Sigmoid colon (tissue), 7 donors: ENCODE measurements around the gene HECTD3. TPM values are rescaled to one million over a fixed set of nuclear protein-coding genes. Genes with fewer than 3 reads are reported as not detected.

Source experiments
- DNase-seq: peaks from one replicate; pipeline ENCODE4 v3.0.0-alpha.2; 2019
- H3K27ac ChIP-seq, 4 donors: fragments of 200-600 bp; sonication (generic); one replicate each; pipeline ENCODE4 v1.5.1; 2016 to 2019; ENCODE audit warnings: mild to moderate bottlenecking in 1 of 4
- H3K27me3 ChIP-seq, 3 donors: fragments of 200-600 bp; sonication (generic); one replicate each; pipeline ENCODE4 v1.5.1; 2019; ENCODE audit warnings: mild to moderate bottlenecking in 1 of 3
- H3K36me3 ChIP-seq, 4 donors: fragments of 200-600 bp; sonication (generic); one replicate each; pipeline ENCODE4 v1.5.1; 2016 to 2019
- H3K4me1 ChIP-seq, 4 donors: fragments of 200-600 bp; sonication (generic); one replicate each; pipeline ENCODE4 v1.5.1; 2017 to 2019
- H3K4me3 ChIP-seq, 4 donors: fragments of 200-600 bp; sonication (generic); one replicate each; pipeline ENCODE4 v1.5.1; 2017 to 2019; ENCODE audit warnings: mild to moderate bottlenecking in 2 of 4, moderate library complexity in 1 of 4
- H3K9me3 ChIP-seq, 4 donors: fragments of 200-600 bp in 3 of 4; sonication (generic) in 3 of 4; one replicate each; pipeline versions ENCODE4 v1.5.1 to v1.6.1; 2013 to 2019
- EP300 ChIP-seq, 4 donors: sonication (generic); formaldehyde crosslinking; IDR thresholded peaks; one replicate each; pipeline ENCODE4 v1.6.1; 2017; ENCODE audit warnings: antibody characterized with exemption in 4 of 4
- POLR2A ChIP-seq, 2 donors: fragments of 450-650 bp; IDR thresholded peaks; one replicate each; pipeline ENCODE4 v1.6.1; 2016; ENCODE audit warnings: antibody characterized with exemption in 2 of 2, mild to moderate bottlenecking in 2 of 2, moderate library complexity in 2 of 2
- POLR2AphosphoS5 ChIP-seq, 4 donors: sonication (generic); formaldehyde crosslinking; IDR thresholded peaks; one replicate each; pipeline ENCODE4 v1.6.1; 2017; ENCODE audit warnings: antibody characterized with exemption in 4 of 4
- WGBS, 2 donors: extraction: QIAGEN DNeasy Blood & Tissue Kit; methylation state at CpG; one replicate each; pipeline ENCODE4 v1.1.7; 2013; 5-methylcytosine and 5-hydroxymethylcytosine counted together
- intact Hi-C: fragments of 100-400 bp; cut with DNase I; formaldehyde crosslinking; loops from one replicate; pipeline ENCODE4 v1.15.1; 2023
- polyA plus RNA-seq, 3 donors: library from polyadenylated mRNA; stranded (reverse); fragments of 200-250 nt; gene quantifications; one replicate each; pipeline ENCODE4 v1.2.3, GENCODE V29; 2013
- total RNA-seq, 4 donors: library from RNA; depleted of rRNA; stranded (reverse); fragments of >200 nt; gene quantifications; one replicate each; pipeline ENCODE4 v1.1.0, GENCODE V29; 2016
- TF ChIP-seq, protein P1 (sequence below), 4 experiments: fragments of 450-650 bp in 3 of 4; fragments of 200-600 bp in 1 of 4; IDR thresholded peaks; one replicate each; pipeline ENCODE4 v1.5.1; 2016 to 2019; ENCODE audit warnings: antibody characterized with exemption in 4 of 4, mild to moderate bottlenecking in 3 of 4, moderate library complexity in 2 of 4
- donor health status: healthy with polysubstance abuse.
- donor health status: Bipolar disorder and iron deficiency.
- donor health status: healthy.

HECTD3 gene
- total and polyA plus RNA-seq, 7 donors, result 23.9 to 74.2 (median 45.7) TPM

DNA sequence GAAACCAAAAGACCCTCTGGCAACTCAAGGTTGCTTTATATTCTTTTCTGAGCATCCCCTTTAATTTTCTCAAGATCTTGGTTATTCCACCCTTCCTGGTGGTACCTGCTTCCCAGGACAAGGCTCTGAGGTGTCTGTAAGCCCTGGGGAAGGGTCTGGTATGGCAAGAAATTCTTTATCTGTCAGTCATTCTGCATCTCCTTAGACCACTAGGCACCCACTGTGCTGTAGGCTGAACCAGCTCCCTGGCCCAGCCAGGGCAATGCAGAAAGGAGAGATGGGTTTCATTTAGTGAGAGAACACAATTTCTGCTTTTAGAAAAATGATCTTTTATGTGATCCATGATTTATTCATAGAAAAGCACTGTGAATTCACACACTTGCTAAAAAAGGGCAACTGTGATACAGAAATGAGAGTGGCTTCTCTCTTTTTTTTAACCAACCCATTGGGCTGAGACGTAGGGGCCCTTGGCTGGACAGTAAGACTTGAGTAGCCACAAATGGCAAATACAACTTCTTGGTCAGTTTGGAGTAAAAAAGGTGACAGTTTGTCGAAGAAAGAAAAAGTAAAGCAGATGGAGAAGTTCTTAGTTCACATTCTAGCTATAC, 5.1 kb upstream of the HECTD3 start:
- TF ChIP-seq, protein P1, sequence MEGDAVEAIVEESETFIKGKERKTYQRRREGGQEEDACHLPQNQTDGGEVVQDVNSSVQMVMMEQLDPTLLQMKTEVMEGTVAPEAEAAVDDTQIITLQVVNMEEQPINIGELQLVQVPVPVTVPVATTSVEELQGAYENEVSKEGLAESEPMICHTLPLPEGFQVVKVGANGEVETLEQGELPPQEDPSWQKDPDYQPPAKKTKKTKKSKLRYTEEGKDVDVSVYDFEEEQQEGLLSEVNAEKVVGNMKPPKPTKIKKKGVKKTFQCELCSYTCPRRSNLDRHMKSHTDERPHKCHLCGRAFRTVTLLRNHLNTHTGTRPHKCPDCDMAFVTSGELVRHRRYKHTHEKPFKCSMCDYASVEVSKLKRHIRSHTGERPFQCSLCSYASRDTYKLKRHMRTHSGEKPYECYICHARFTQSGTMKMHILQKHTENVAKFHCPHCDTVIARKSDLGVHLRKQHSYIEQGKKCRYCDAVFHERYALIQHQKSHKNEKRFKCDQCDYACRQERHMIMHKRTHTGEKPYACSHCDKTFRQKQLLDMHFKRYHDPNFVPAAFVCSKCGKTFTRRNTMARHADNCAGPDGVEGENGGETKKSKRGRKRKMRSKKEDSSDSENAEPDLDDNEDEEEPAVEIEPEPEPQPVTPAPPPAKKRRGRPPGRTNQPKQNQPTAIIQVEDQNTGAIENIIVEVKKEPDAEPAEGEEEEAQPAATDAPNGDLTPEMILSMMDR (IDR thresholded peaks at IDR 0.05), result no peak
- TF ChIP-seq POLR2A (IDR thresholded peaks at IDR 0.05) (no peak), EP300 (IDR thresholded peaks at IDR 0.05) (no peak), POLR2AphosphoS5 (IDR thresholded peaks at IDR 0.05) (no peak)
- H3K9me3 ChIP-seq, result no peaks in the 10 kb centered on the region
- H3K4me3 ChIP-seq, result no peak overlapping the region
- no peak overlapping the region for H3K27ac ChIP-seq
- intact Hi-C loops, result loop anchor here (10.0 kb wide), 1 partner anchor 569 kb away; the partner anchor contains the start of gene NASP
- peaks cover 3 to 36% (median 33%) of the 10 kb centered on the region in 4 donors for H3K4me1 ChIP-seq
- DNase-seq, result no peak
- peaks cover 0 to 21% (median 2%) of the 10 kb centered on the region in 4 donors for H3K36me3 ChIP-seq
- no peaks in the 10 kb centered on the region for H3K27me3 ChIP-seq
- WGBS, 2 donors, result 72 to 87% methylated on average over 2 of the region's 2 CpGs

DNA sequence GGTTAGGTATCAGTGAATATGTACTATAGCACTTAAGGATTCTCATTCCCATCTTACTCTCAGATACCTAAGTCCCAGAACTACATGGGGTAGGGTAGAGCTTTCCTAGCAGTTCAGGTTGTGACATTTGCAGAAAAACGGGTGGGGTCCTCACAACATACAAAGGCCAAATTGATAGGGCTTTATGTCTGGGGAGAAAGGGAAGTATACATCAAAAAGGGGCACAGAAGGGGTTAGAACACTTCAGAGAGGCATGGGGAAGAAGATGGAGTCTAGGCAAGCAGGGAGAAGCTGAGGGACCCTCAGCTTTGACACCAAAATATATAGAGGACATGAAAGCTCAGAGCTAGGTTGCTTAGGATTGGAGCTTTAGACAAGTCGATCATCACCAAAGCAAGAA, 4.6 kb upstream of the HECTD3 start:
- Histone ChIP-seq H3K36me3 (peaks cover 0 to 21% (median 2%) of the 10 kb centered on the region in 4 donors), H3K4me3 (no peak overlapping the region), H3K9me3 (no peaks in the 10 kb centered on the region), H3K4me1 (peaks cover 3 to 37% (median 33%) of the 10 kb centered on the region in 4 donors), H3K27me3 (no peaks in the 10 kb centered on the region), H3K27ac (no peak overlapping the region)
- no peak for DNase-seq
- WGBS, 2 donors, result 71 to 80% methylated on average over 2 of the region's 2 CpGs
- TF ChIP-seq EP300 (IDR thresholded peaks at IDR 0.05) (no peak), POLR2A (IDR thresholded peaks at IDR 0.05) (no peak), POLR2AphosphoS5 (IDR thresholded peaks at IDR 0.05) (no peak)
- TF ChIP-seq, protein P1 (IDR thresholded peaks at IDR 0.05), result no peak
- intact Hi-C loops, result loop anchor here (10.0 kb wide), 1 partner anchor 569 kb away; the partner anchor contains the start of gene NASP

DNA sequence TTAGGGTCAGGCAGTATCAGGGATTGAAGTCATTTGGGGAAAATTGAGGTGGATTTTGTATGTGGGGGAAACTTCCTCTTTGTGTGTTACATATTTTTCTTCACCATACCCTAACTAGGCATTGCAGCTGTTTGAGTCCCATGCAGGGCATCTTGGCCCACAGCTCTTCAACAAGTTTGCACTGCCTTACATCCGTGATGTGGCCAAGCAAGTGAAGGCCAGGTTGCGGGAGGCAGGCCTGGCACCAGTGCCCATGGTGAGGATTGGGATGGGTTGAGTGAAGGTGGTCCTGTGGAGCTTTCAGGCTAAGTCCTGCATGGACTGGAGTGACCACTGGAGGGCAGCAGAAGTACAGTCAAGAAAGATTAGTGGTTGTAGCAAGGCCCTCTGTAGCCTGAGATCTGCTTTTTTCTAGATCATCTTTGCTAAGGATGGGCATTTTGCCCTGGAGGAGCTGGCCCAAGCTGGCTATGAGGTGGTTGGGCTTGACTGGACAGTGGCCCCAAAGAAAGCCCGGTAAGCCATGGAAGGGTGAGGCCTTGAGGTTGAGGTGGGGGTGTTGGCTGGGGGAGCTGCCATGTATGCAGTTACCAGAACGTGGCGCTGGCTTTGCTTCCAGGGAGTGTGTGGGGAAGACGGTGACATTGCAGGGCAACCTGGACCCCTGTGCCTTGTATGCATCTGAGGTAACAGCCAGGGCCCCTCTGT, 3.4 kb upstream of the HECTD3 start:
- peak overlapping the region in 3 of 4 donors; percentile 39 to 56 (median 40) for H3K27ac ChIP-seq
- WGBS, 2 donors, result 47 to 50% methylated on average over 6 of the region's 6 CpGs
- TF ChIP-seq, protein P1 (IDR thresholded peaks at IDR 0.05), result peak; percentile 81 to 92 (median 90)
- no peak for TF ChIP-seq POLR2A (IDR thresholded peaks at IDR 0.05)
- no peaks in the 10 kb centered on the region for H3K9me3 ChIP-seq
- peaks cover 3 to 48% (median 44%) of the 10 kb centered on the region in 4 donors for H3K4me1 ChIP-seq
- H3K27me3 ChIP-seq, result no peaks in the 10 kb centered on the region
- H3K36me3 ChIP-seq, result peaks cover 0 to 21% (median 5%) of the 10 kb centered on the region in 4 donors
- intact Hi-C loops, result loop anchor here (1.0 to 10.0 kb wide), 7 partner anchors 172 to 673 kb away; partner anchors contain the start of genes BEST4, GPBP1L1, NASP and PTCH2
- H3K4me3 ChIP-seq, result no peak overlapping the region
- DNase-seq, result peak; percentile 86

DNA sequence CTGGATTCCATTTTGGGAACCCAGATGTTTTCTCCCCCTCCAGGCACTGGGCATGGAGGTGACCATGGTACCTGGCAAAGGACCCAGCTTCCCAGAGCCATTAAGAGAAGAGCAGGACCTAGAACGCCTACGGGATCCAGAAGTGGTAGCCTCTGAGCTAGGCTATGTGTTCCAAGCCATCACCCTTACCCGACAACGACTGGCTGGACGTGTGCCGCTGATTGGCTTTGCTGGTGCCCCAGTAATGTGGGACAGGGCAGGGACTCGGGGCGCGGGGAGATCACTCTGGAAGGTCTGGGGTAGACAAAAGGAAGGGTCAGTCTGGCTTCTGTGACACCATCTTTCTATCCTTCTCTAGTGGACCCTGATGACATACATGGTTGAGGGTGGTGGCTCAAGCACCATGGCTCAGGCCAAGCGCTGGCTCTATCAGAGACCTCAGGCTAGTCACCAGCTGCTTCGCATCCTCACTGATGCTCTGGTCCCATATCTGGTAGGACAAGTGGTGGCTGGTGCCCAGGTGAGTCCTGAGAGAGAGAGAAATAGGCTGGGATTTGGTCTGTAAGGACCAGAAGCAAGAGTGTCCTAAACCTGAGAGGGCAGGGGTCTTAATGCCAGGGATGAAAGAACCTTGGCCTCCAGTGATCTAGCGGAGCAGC, 2.6 kb upstream of the HECTD3 start:
- H3K27me3 ChIP-seq, result no peaks in the 10 kb centered on the region
- no peak for DNase-seq
- TF ChIP-seq, protein P1 (IDR thresholded peaks at IDR 0.05), result no peak
- H3K9me3 ChIP-seq, result no peaks in the 10 kb centered on the region
- peaks cover 3 to 54% (median 50%) of the 10 kb centered on the region in 4 donors for H3K4me1 ChIP-seq
- 85 to 87% methylated on average over 12 of the region's 12 CpGs for WGBS, 2 donors
- intact Hi-C loops, result loop anchor here (1.0 to 10.0 kb wide), 10 partner anchors 27 to 674 kb away; partner anchors contain the start of genes BEST4, EIF2B3, GPBP1L1 and MUTYH
- H3K27ac ChIP-seq, result peak overlapping the region in 2 of 4 donors; percentile 78 to 94
- peaks cover 7 to 29% (median 12%) of the 10 kb centered on the region in 4 donors for H3K36me3 ChIP-seq
- no peak overlapping the region for H3K4me3 ChIP-seq
